Articular chondrocyte of knee joint (primary cell): ENCODE measurements around the gene TRIM36. TPM values are rescaled to one million over a fixed set of nuclear protein-coding genes. Genes with fewer than 3 reads are reported as not detected.

ENCODE experiments used
- total RNA-seq: library from RNA; depleted of rRNA; stranded (reverse); fragments of >200 nt; gene quantifications from 2 replicates; pipeline ENCODE4 v1.2.3, GENCODE V29; 2012

Gene TRIM36, protein sequence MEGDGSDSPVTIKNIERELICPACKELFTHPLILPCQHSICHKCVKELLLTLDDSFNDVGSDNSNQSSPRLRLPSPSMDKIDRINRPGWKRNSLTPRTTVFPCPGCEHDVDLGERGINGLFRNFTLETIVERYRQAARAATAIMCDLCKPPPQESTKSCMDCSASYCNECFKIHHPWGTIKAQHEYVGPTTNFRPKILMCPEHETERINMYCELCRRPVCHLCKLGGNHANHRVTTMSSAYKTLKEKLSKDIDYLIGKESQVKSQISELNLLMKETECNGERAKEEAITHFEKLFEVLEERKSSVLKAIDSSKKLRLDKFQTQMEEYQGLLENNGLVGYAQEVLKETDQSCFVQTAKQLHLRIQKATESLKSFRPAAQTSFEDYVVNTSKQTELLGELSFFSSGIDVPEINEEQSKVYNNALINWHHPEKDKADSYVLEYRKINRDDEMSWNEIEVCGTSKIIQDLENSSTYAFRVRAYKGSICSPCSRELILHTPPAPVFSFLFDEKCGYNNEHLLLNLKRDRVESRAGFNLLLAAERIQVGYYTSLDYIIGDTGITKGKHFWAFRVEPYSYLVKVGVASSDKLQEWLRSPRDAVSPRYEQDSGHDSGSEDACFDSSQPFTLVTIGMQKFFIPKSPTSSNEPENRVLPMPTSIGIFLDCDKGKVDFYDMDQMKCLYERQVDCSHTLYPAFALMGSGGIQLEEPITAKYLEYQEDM
- total RNA-seq: 0.13 and 0.32 TPM in 2 replicates

DNA sequence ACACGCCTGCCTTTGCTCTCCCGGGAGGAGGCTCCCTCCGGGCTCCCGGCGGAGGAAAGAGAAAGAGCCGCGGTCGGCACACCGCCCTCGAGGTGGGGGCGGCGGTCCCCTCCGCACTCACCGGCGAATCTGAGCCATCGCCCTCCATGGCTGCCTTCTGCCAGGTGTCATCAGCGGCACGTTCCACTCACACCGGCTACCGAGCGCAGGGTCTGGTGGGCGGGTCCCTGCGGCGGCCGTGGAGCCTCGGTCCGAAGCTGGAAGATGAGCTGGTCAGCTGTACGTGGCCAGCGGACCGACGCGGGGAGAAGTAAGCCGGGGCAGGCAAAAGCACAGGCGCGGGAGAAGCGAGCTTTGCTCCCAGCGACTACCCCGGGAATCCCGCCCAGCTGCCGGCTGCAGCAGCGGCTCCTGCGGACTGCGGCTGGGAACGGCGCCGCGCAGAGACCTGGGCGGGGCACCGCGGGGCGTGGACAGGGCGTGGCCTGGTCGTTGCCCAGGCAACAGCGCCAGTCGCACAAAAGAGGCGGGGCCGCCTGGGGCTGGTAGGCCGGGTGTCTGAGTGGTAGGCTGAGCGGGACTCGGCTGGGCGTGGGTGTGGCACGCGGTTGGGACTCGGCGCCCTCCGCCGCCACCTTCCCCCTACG lies at the start of gene TRIM36:
Gene TRIM36, minus strand, starts transcription at position 422 of the 647 bp plus-strand sequence. Its CDS starts 274 bp downstream, at position 148.

Other genes starting within 250 kb of the TRIM36 start
- 14.6 and 18.0 TPM in 2 replicates for gene PGGT1B, start 93.0 kb upstream of the TRIM36 start, total RNA-seq
- 0.91 and 2.5 TPM in 2 replicates for gene CCDC112, start 126.7 kb upstream of the TRIM36 start, total RNA-seq